H1 (cell line): ENCODE data around the gene SYNDIG1. TPM values are rescaled to one million over a fixed set of nuclear protein-coding genes. Genes with fewer than 3 reads are reported as not detected.

Source experiments
- CTCF ChIA-PET: fragments of 300-600 bp; sonication (Branson Sonifier 250); formaldehyde crosslinking; loops from one replicate; lab custom pipeline; 2021; ENCODE audit not compliant: partially characterized antibody; lab: Charles Lee
- POLR2A ChIA-PET: fragments of 300-600 bp; sonication (Branson Sonifier 250); formaldehyde crosslinking; loops from one replicate; lab custom pipeline; 2021; ENCODE audit warnings: inconsistent platforms; ENCODE audit not compliant: partially characterized antibody; lab: Charles Lee
- DNase-seq, 2 experiments: peaks; one replicate each; pipeline versions ENCODE4 v3.0.0 to v3.0.0-alpha.2; 2010 to 2022; ENCODE audit warnings: low spot score in 2 of 2, low read depth in 1 of 2, mixed read lengths in 1 of 2
- FAIRE-seq: peaks from 2 replicates; lab custom pipeline; 2011; peaks lifted over from hg19 to GRCh38; lab: Jason Lieb, UNC
- H2AFZ ChIP-seq: 2 replicates; pipeline ENCODE4 v1.8.1; 2012; ENCODE audit warnings: low read length, inconsistent platforms
- H2AK5ac ChIP-seq: 2 replicates; pipeline ENCODE4 v1.6.1; 2013; ENCODE audit warnings: low read depth, low read length
- H2BK120ac ChIP-seq: replicated peaks from 2 replicates; pipeline ENCODE3; 2013; ENCODE audit warnings: low read depth, low read length, inconsistent platforms
- H2BK12ac ChIP-seq: 2 replicates; pipeline ENCODE4 v1.6.1; 2013; ENCODE audit warnings: low read depth, low read length
- H2BK15ac ChIP-seq: 2 replicates; pipeline ENCODE4 v1.6.1; 2013; ENCODE audit warnings: low read length
- H2BK20ac ChIP-seq: 2 replicates; pipeline ENCODE4 v1.6.1; 2013; ENCODE audit warnings: low read length
- H2BK5ac ChIP-seq: 2 replicates; pipeline ENCODE4 v1.6.1; 2013; ENCODE audit warnings: low read depth, low read length
- H3K14ac ChIP-seq: 2 replicates; pipeline ENCODE4 v1.6.1; 2013; ENCODE audit warnings: inconsistent platforms; ENCODE audit not compliant: insufficient read length
- H3K18ac ChIP-seq: 2 replicates; pipeline ENCODE4 v1.6.1; 2013; ENCODE audit warnings: low read length; ENCODE audit errors: extremely low read depth
- H3K23ac ChIP-seq: 2 replicates; pipeline ENCODE4 v1.6.1; 2013; ENCODE audit warnings: inconsistent platforms; ENCODE audit not compliant: insufficient read length
- H3K23me2 ChIP-seq: 2 replicates; pipeline ENCODE4 v1.6.1; 2013; ENCODE audit warnings: low read depth, low read length
- H3K27ac ChIP-seq: 2 replicates; pipeline ENCODE4 v1.6.1; 2011; ENCODE audit warnings: low read depth, low read length, inconsistent platforms
- H3K27me3 ChIP-seq, 4 experiments: replicated peaks in 1 of 4; 1 replicate in 1 of 4; 2 replicates in 3 of 4; pipeline versions ENCODE4 v1.6.1 to v1.8.1; 2011 to 2013; ENCODE audit warnings: low read length in 3 of 4, mild to moderate bottlenecking in 3 of 4, inconsistent platforms in 2 of 4, mixed read lengths in 2 of 4, moderate library complexity in 1 of 4; ENCODE audit not compliant: control insufficient read depth in 3 of 4, insufficient read depth in 3 of 4; ENCODE audit errors: extremely low read depth in 1 of 4
- H3K36me3 ChIP-seq, 4 experiments: 2 replicates each; pipeline versions ENCODE4 v1.6.1 to v1.8.1; 2011 to 2013; ENCODE audit warnings: mild to moderate bottlenecking in 4 of 4, low read length in 3 of 4, moderate library complexity in 2 of 4, control low read depth in 1 of 4, inconsistent platforms in 1 of 4; ENCODE audit not compliant: insufficient read depth in 4 of 4, control insufficient read depth in 2 of 4
- H3K4ac ChIP-seq: replicated peaks from 2 replicates; pipeline ENCODE3; 2013; ENCODE audit warnings: low read length, low read depth, mixed read lengths, inconsistent platforms; ENCODE audit not compliant: insufficient read length
- H3K4me1 ChIP-seq, 4 experiments: replicated peaks in 1 of 4; 1 replicate in 1 of 4; 2 replicates in 3 of 4; pipeline versions ENCODE4 v1.6.1 to v1.8.1; 2011 to 2013; ENCODE audit warnings: low read length in 3 of 4, inconsistent platforms in 2 of 4, mixed read lengths in 1 of 4; ENCODE audit not compliant: insufficient read depth in 4 of 4, control insufficient read depth in 3 of 4
- H3K4me2 ChIP-seq, 2 experiments: 2 replicates each; pipeline versions ENCODE4 v1.6.1 to v1.8.1; 2011 to 2013; ENCODE audit warnings: low read depth in 2 of 2, low read length in 2 of 2, control low read depth in 1 of 2, inconsistent platforms in 1 of 2, mild to moderate bottlenecking in 1 of 2; ENCODE audit not compliant: insufficient read depth in 1 of 2
- H3K4me3 ChIP-seq, 4 experiments: fragments of 200-600, 300-600 bp in 1 of 4; sonication (generic), shearing (Covaris generic), sonication (Bioruptor Twin) in 1 of 4; 2 replicates each; pipeline versions ENCODE4 v1.5.1 to v1.8.1; 2011 to 2016; ENCODE audit warnings: low read length in 4 of 4, low read depth in 3 of 4, control low read depth in 2 of 4, inconsistent platforms in 2 of 4, mild to moderate bottlenecking in 2 of 4, mixed read lengths in 1 of 4, moderate library complexity in 1 of 4; ENCODE audit not compliant: insufficient read depth in 2 of 4; ENCODE audit errors: extremely low read depth in 1 of 4
- H3K56ac ChIP-seq: replicated peaks from 2 replicates; pipeline ENCODE3; 2013; ENCODE audit warnings: low read depth, mild to moderate bottlenecking, mixed read lengths, low read length, inconsistent platforms; ENCODE audit not compliant: insufficient read length
- H3K79me1 ChIP-seq: 2 replicates; pipeline ENCODE4 v1.6.1; 2013; ENCODE audit warnings: low read depth, low read length, control low read depth
- H3K79me2 ChIP-seq, 2 experiments: 2 replicates each; pipeline versions ENCODE4 v1.6.1 to v1.8.1; 2012 to 2013; ENCODE audit warnings: low read length in 2 of 2, mild to moderate bottlenecking in 2 of 2, inconsistent platforms in 1 of 2; ENCODE audit not compliant: insufficient read depth in 2 of 2, control insufficient read depth in 1 of 2
- H3K9ac ChIP-seq, 4 experiments: replicated peaks in 1 of 4; 1 replicate in 1 of 4; 2 replicates in 3 of 4; pipeline versions ENCODE4 v1.6.1 to v1.8.1; 2011 to 2013; ENCODE audit warnings: low read depth in 3 of 4, low read length in 3 of 4, control low read depth in 2 of 4, mild to moderate bottlenecking in 2 of 4, moderate library complexity in 2 of 4, inconsistent platforms in 1 of 4; ENCODE audit errors: extremely low read depth in 1 of 4
- H3K9me3 ChIP-seq, 2 experiments: 2 replicates each; pipeline versions ENCODE4 v1.6.1 to v1.8.1; 2012 to 2013; ENCODE audit warnings: mild to moderate bottlenecking in 2 of 2, moderate library complexity in 2 of 2, control low read depth in 1 of 2, inconsistent platforms in 1 of 2, low read depth in 1 of 2, low read length in 1 of 2, mixed read lengths in 1 of 2; ENCODE audit not compliant: insufficient read depth in 2 of 2
- H4K20me1 ChIP-seq, 2 experiments: replicated peaks in 1 of 2; 2 replicates each; pipeline versions ENCODE3 to v1.8.1; 2011 to 2013; ENCODE audit warnings: inconsistent platforms in 2 of 2, low read length in 2 of 2, mild to moderate bottlenecking in 1 of 2; ENCODE audit not compliant: insufficient read depth in 2 of 2, control insufficient read depth in 1 of 2
- H4K5ac ChIP-seq: 2 replicates; pipeline ENCODE4 v1.6.1; 2013; ENCODE audit warnings: low read length, low read depth, mixed read lengths, inconsistent platforms; ENCODE audit not compliant: insufficient read length
- H4K8ac ChIP-seq: 2 replicates; pipeline ENCODE4 v1.8.0; 2013; ENCODE audit warnings: mild to moderate bottlenecking, moderate library complexity, low read length, inconsistent platforms; ENCODE audit not compliant: insufficient read depth; ENCODE audit errors: extremely low read depth
- H4K91ac ChIP-seq: replicated peaks from 2 replicates; pipeline ENCODE3; 2013; ENCODE audit warnings: low read length, mixed read lengths, inconsistent platforms; ENCODE audit not compliant: insufficient read length
- BRCA1 ChIP-seq: IDR thresholded peaks from 2 replicates; pipeline ENCODE4 v1.6.1; 2012; ENCODE audit warnings: low read depth, low read length, improper control_type of control experiment
- RBBP5 ChIP-seq: IDR thresholded peaks from 2 replicates; pipeline ENCODE4 v1.7.1; 2012; ENCODE audit warnings: low read depth, mild to moderate bottlenecking, inconsistent platforms, low read length, moderate library complexity, borderline replicate concordance
- WGBS, 2 experiments: shearing (Covaris generic) in 1 of 2; methylation state at CpG; one replicate each; pipeline versions ENCODE4 v1.1.6 to v1.1.7; 2013 to 2015; ENCODE audit warnings: low lambda C conversion rate in 2 of 2, mixed read lengths in 2 of 2, inconsistent platforms in 1 of 2, low coverage in 1 of 2, missing lambda C conversion rate in 1 of 2; ENCODE audit not compliant: insufficient replicate concordance in 2 of 2, insufficient coverage in 1 of 2, insufficient read length in 1 of 2; ENCODE audit errors: extremely low coverage in 1 of 2, missing lambda C conversion rate in 1 of 2; 5-methylcytosine and 5-hydroxymethylcytosine counted together
- polyA plus RNA-seq, 7 experiments: library from polyadenylated mRNA; depleted of rRNA in 3 of 7; stranded (reverse) in 5 of 7; unstranded in 2 of 7; fragments of >200 nt in 5 of 7; fragments of 200-250 nt in 2 of 7; gene quantifications; 1 replicate in 5 of 7; 2 replicates in 1 of 7; 4 replicates in 1 of 7; pipeline versions ENCODE4 v1.2.1 to v1.2.3, GENCODE V29; 2011 to 2013; ENCODE audit warnings: missing spikeins in 2 of 7, mixed read lengths in 2 of 7
- total RNA-seq: library from RNA; stranded (reverse); fragmentation: NEBNext Ultra II Directional; extraction: Animal tissue kit (Norgen Biotek cat#: 25700); gene quantifications from 2 replicates; pipeline ENCODE4 v1.2.1, GENCODE V29; 2021

Gene SYNDIG1
- total and polyA plus RNA-seq, 2 of the 8 experiments (the other 6 are each of a cell fraction or from before 2014, with no cell fraction given) = 6.5 to 7.8 TPM

DNA sequence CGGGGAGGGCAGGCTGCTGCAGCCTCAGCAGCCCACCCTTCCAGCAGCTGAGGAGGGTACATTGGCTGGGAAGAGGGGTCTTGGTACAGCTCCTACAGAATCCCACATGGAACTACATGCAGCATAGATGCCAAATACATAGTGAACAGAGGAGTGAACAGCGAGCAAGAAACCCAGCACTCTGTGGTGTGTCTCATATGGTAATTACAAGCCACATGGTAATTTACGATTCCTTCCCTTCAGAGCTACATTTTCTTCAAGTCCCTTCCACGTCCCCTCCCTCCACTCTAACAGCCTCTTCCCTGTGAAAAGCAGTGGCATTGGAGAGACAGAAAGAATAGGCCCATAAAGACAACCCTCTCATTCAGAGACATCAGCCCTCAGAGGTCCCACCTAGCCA lies 167.7 kb downstream of the SYNDIG1 start:
- 83% methylated on average over 4 of the region's 4 CpGs; no CpG with 5 or more reads in 1 of the 2 experiments for WGBS, 2 experiments
- no peak overlapping the region for H4K8ac ChIP-seq
- H3K27ac ChIP-seq = no peak overlapping the region
- no peak overlapping the region for H2BK5ac ChIP-seq
- H3K4me1 ChIP-seq = peaks cover 5 to 14% (median 11%) of the 10 kb centered on the region in 4 experiments
- TF ChIP-seq RBBP5 (no peak), BRCA1 (no peak)
- no peaks in the 10 kb centered on the region for H3K9me3 ChIP-seq
- no peak overlapping the region for H3K4me3 ChIP-seq
- H2BK15ac ChIP-seq = no peak overlapping the region
- no peak overlapping the region for H3K14ac ChIP-seq
- no peak overlapping the region for H3K23ac ChIP-seq
- H4K91ac ChIP-seq = no peak overlapping the region
- no peak overlapping the region for H2AK5ac ChIP-seq
- POLR2A ChIA-PET = interaction anchor here (1.2 kb wide), 1 partner anchor 167 kb away, joined by 3 read pairs; no protein-coding TSS in a partner anchor
- H4K20me1 ChIP-seq = no peaks in the 10 kb centered on the region
- CTCF ChIA-PET = no interaction called here
- no peaks in the 10 kb centered on the region for H3K79me1 ChIP-seq
- H3K56ac ChIP-seq = no peak overlapping the region
- H3K4ac ChIP-seq = no peak overlapping the region
- FAIRE-seq = no peak
- peak in 1 of 2 experiments; percentile 39 for DNase-seq
- no peaks in the 10 kb centered on the region for H3K79me2 ChIP-seq
- no peak overlapping the region for H3K4me2 ChIP-seq
- no peak overlapping the region for H4K5ac ChIP-seq
- H3K36me3 ChIP-seq = no peaks in the 10 kb centered on the region
- H2BK120ac ChIP-seq = no peak overlapping the region
- H3K18ac ChIP-seq = no peak overlapping the region
- no peak overlapping the region for H2BK12ac ChIP-seq
- H2BK20ac ChIP-seq = no peak overlapping the region
- H2AFZ ChIP-seq = no peak overlapping the region
- H3K27me3 ChIP-seq = no peaks in the 10 kb centered on the region
- H3K9ac ChIP-seq = no peak overlapping the region
- H3K23me2 ChIP-seq = no peaks in the 10 kb centered on the region
